NCI-H524 (cell line): ENCODE measurements around the gene ARID5B.
"Not testable (repeated sequence)": the region's sequence is repeated elsewhere in the genome, so short reads cannot be mapped to it uniquely, and the experiment has no call there.

Experiments
- DNase-seq, 2 experiments: peaks; one replicate each; lab custom pipeline; 2025; lab: John Stamatoyannopoulos, UW

Gene ARID5B

GRCh38 chr10:61964949-61965702, 63.6 kb downstream of the ARID5B start:
- DNase-seq: no peak

- no peak for DNase-seq
These were observed 64.3 kb downstream of the ARID5B start for GRCh38 chr10:61965703-61966395.

- DNase-seq: no peak
These were observed 65.8 kb downstream of the ARID5B start for GRCh38 chr10:61967298-61967697.

GRCh38 chr10:61970182-61971002, 68.9 kb downstream of the ARID5B start:
- DNase-seq: no peak

- no peak for DNase-seq
These were observed 69.5 kb downstream of the ARID5B start for GRCh38 chr10:61971003-61971325.

GRCh38 chr10:61973169-61973568, 71.7 kb downstream of the ARID5B start:
- DNase-seq: no peak

- DNase-seq: no peak
These were observed 72.4 kb downstream of the ARID5B start for GRCh38 chr10:61973906-61974305.

GRCh38 chr10:61974601-61975390, 73.3 kb downstream of the ARID5B start:
- no peak for DNase-seq

GRCh38 chr10:61975391-61975932, 74.0 kb downstream of the ARID5B start:
- no peak for DNase-seq

GRCh38 chr10:61976951-61977721, 75.6 kb downstream of the ARID5B start:
- DNase-seq: not testable (repeated sequence)

- DNase-seq: no peak
These were observed 77.5 kb downstream of the ARID5B start for GRCh38 chr10:61978965-61979364.

- no peak for DNase-seq
These were observed 80.0 kb downstream of the ARID5B start for GRCh38 chr10:61981460-61981859.

GRCh38 chr10:61983255-61983654, 81.8 kb downstream of the ARID5B start:
- DNase-seq: no peak

GRCh38 chr10:61984803-61985418, 83.4 kb downstream of the ARID5B start:
- DNase-seq: no peak

- DNase-seq: no peak
These were observed 84.2 kb downstream of the ARID5B start for GRCh38 chr10:61985715-61986114.

GRCh38 chr10:61986382-61986781, 84.9 kb downstream of the ARID5B start:
- no peak for DNase-seq

GRCh38 chr10:61986788-61987492, 85.4 kb downstream of the ARID5B start:
- DNase-seq: no peak

GRCh38 chr10:61987537-61987936, 86.0 kb downstream of the ARID5B start:
- no peak for DNase-seq

- no peak for DNase-seq
These were observed 86.5 kb downstream of the ARID5B start for GRCh38 chr10:61987951-61988379.
